WTC11 (cell line): ENCODE measurements around the gene BROX. TPM values are rescaled to one million over a fixed set of nuclear protein-coding genes. Genes with fewer than 3 reads are reported as not detected.
A peak's percentile ranks its signal among the peaks of the same experiment; 100 is the strongest.

ENCODE experiments used
- ATAC-seq: fragments of 200-7000 bp; cut with Tn5 transposase; 2 replicates; pipeline ENCODE4 v1.10.0; 2021; ENCODE audit warnings: mild to moderate bottlenecking, moderate library complexity
- CTCF ChIA-PET: fragments of 300-600 bp; sonication (Branson Sonifier 250); formaldehyde crosslinking; loops from one replicate; lab custom pipeline; 2021; ENCODE audit warnings: antibody characterized with exemption; lab: Charles Lee
- POLR2A ChIA-PET: fragments of 350-600 bp; sonication (Branson Sonifier 250); formaldehyde crosslinking; loops from one replicate; lab custom pipeline; 2021; ENCODE audit warnings: antibody characterized with exemption; lab: Charles Lee
- DNase-seq: peaks from one replicate; pipeline ENCODE4 v3.0.0; 2021; ENCODE audit warnings: low spot score
- H3K27ac Mint-ChIP-seq: 2 replicates; pipeline ENCODE4 v1.8.0; 2021; ENCODE audit warnings: mixed read lengths
- H3K27me3 Mint-ChIP-seq: 2 replicates; pipeline ENCODE4 v1.8.0; 2021; ENCODE audit warnings: low read depth, mild to moderate bottlenecking, moderate library complexity, mixed read lengths
- H3K36me3 Mint-ChIP-seq: 2 replicates; pipeline ENCODE4 v1.8.0; 2021; ENCODE audit warnings: mixed read lengths
- H3K4me1 Mint-ChIP-seq: 2 replicates; pipeline ENCODE4 v1.8.0; 2022; ENCODE audit warnings: mixed read lengths
- H3K4me3 Mint-ChIP-seq: 2 replicates; pipeline ENCODE4 v1.8.0; 2021; ENCODE audit warnings: mild to moderate bottlenecking, moderate library complexity, mixed read lengths
- H3K9me3 Mint-ChIP-seq: 2 replicates; pipeline ENCODE4 v1.8.0; 2021; ENCODE audit warnings: mixed read lengths
- ESRRA ChIP-seq: sonication (generic); formaldehyde crosslinking; IDR thresholded peaks from 2 replicates; pipeline ENCODE4 v1.8.1; 2022; ENCODE audit warnings: mild to moderate bottlenecking, missing genetic modification reagents, borderline replicate concordance
- ETV6 ChIP-seq: sonication (generic); formaldehyde crosslinking; IDR thresholded peaks from 2 replicates; pipeline ENCODE4 v1.8.1; 2022; ENCODE audit warnings: mild to moderate bottlenecking, missing genetic modification reagents
- FOXJ3 ChIP-seq: sonication (generic); formaldehyde crosslinking; IDR thresholded peaks from 2 replicates; pipeline ENCODE4 v1.9.0; 2021; ENCODE audit warnings: missing genetic modification reagents, mild to moderate bottlenecking, borderline replicate concordance
- NFE2L1 ChIP-seq: sonication (generic); formaldehyde crosslinking; IDR thresholded peaks from 2 replicates; pipeline ENCODE4 v1.8.1; 2023; ENCODE audit warnings: missing genetic modification reagents
- SP1 ChIP-seq: sonication (generic); formaldehyde crosslinking; conservative IDR thresholded peaks from 2 replicates; pipeline ENCODE4 v1.8.1; 2022; ENCODE audit warnings: missing genetic modification reagents
- TCF7 ChIP-seq: sonication (generic); formaldehyde crosslinking; IDR thresholded peaks from 2 replicates; pipeline ENCODE4 v1.8.0; 2022; ENCODE audit warnings: mild to moderate bottlenecking, low read depth, missing genetic modification reagents, moderate library complexity
- ZNF138 ChIP-seq: sonication (generic); formaldehyde crosslinking; conservative IDR thresholded peaks from 2 replicates; pipeline ENCODE4 v1.8.1; 2022; ENCODE audit warnings: mild to moderate bottlenecking, moderate library complexity, missing genetic modification reagents
- ZNF317 ChIP-seq: sonication (generic); formaldehyde crosslinking; IDR thresholded peaks from 2 replicates; pipeline ENCODE4 v1.8.1; 2023; ENCODE audit warnings: low read depth, mild to moderate bottlenecking, moderate library complexity, missing genetic modification reagents, borderline replicate concordance
- ZNF396 ChIP-seq: fragments of 250-450 bp; sonication (Bioruptor Pico); IDR thresholded peaks from 2 replicates; pipeline ENCODE4 v1.8.0; 2021; ENCODE audit warnings: mild to moderate bottlenecking, moderate library complexity, borderline replicate concordance
- ZNF416 ChIP-seq: fragments of 250-450 bp; sonication (Bioruptor Pico); IDR thresholded peaks from 2 replicates; pipeline ENCODE4 v1.9.0; 2021; ENCODE audit warnings: mild to moderate bottlenecking, inconsistent platforms
- total RNA-seq: library from RNA; stranded (reverse); gene quantifications from 3 replicates; pipeline ENCODE4 v1.2.3, GENCODE V29; 2021
- TF ChIP-seq, protein P1 (sequence below): sonication (generic); formaldehyde crosslinking; IDR thresholded peaks from 2 replicates; pipeline ENCODE4 v1.8.1; 2022; ENCODE audit warnings: low read depth, mild to moderate bottlenecking, moderate library complexity, missing genetic modification reagents, borderline replicate concordance
- TF ChIP-seq, protein P2 (sequence below): sonication (generic); formaldehyde crosslinking; IDR thresholded peaks from 2 replicates; pipeline ENCODE4 v1.8.1; 2023; ENCODE audit warnings: mild to moderate bottlenecking, moderate library complexity, missing genetic modification reagents
- TF ChIP-seq, protein P3 (sequence below): sonication (generic); formaldehyde crosslinking; IDR thresholded peaks from 2 replicates; pipeline ENCODE4 v1.8.1; 2023; ENCODE audit warnings: mild to moderate bottlenecking, missing genetic modification reagents
- TF ChIP-seq, protein P4 (sequence below): fragments of 200-600 bp; IDR thresholded peaks from 2 replicates; pipeline ENCODE4 v1.8.0; 2022; ENCODE audit warnings: antibody characterized with exemption
- TF ChIP-seq, protein P5 (sequence below): sonication (generic); formaldehyde crosslinking; IDR thresholded peaks from 2 replicates; pipeline ENCODE4 v1.8.1; 2023; ENCODE audit warnings: mild to moderate bottlenecking, missing genetic modification reagents, moderate library complexity
- TF ChIP-seq, protein P6 (sequence below): sonication (generic); formaldehyde crosslinking; IDR thresholded peaks from 2 replicates; pipeline ENCODE4 v1.8.0; 2022; ENCODE audit warnings: mild to moderate bottlenecking, missing genetic modification reagents
- TF ChIP-seq, protein P7 (sequence below): sonication (generic); formaldehyde crosslinking; IDR thresholded peaks from 2 replicates; pipeline ENCODE4 v1.8.1; 2023; ENCODE audit warnings: mild to moderate bottlenecking, missing genetic modification reagents, borderline replicate concordance
- TF ChIP-seq, protein P8 (sequence below): sonication (generic); formaldehyde crosslinking; IDR thresholded peaks from 2 replicates; pipeline ENCODE4 v1.8.0; 2022; ENCODE audit warnings: mild to moderate bottlenecking, missing genetic modification reagents
- TF ChIP-seq, protein P9 (sequence below): sonication (generic); formaldehyde crosslinking; IDR thresholded peaks from 2 replicates; pipeline ENCODE4 v1.8.0; 2022; ENCODE audit warnings: mild to moderate bottlenecking, missing genetic modification reagents

Gene BROX
- total RNA-seq, 1 experiment from 2014 or later, result 27.1 TPM

DNA sequence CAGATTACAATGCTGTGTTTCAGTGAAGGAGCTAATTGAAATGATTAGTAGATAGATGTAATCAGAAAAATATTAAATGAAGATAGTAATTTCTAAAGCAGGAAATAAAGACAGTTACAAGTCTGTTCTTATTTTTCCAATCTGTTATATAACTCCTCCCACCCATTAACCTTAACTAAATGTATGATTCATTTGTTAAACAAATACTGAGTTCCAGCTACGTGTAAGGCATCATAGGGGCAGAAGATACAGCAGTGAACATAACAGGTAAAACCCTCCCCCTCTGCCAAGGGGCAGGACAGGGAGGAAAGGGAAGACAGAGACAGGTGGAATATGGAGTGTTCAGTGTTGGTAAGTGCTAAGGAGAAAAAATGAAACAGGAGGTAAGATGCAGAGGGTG lies 24.6 kb downstream of the BROX start, which contains the start of gene FAM177B:
Gene FAM177B, plus strand, starts transcription at position 231 of the 400 bp plus-strand sequence. CDS start 9,344 bp downstream, outside the sequence.
- CTCF ChIA-PET, result interaction anchor here (1.0 to 2.5 kb wide), 8 partner anchors 13 to 947 kb away, joined by 3 to 20 read pairs (median 4); no protein-coding TSS in a partner anchor

More for the DNA sequence above, 24.6 kb downstream of the BROX start, which contains the start of gene FAM177B:
- H3K27ac Mint-ChIP-seq, result peak within 1 kb of the TSS; percentile 81
- TF ChIP-seq ETV6 (CRISPR knock-in tag), result no peak
- TF ChIP-seq, protein P1, sequence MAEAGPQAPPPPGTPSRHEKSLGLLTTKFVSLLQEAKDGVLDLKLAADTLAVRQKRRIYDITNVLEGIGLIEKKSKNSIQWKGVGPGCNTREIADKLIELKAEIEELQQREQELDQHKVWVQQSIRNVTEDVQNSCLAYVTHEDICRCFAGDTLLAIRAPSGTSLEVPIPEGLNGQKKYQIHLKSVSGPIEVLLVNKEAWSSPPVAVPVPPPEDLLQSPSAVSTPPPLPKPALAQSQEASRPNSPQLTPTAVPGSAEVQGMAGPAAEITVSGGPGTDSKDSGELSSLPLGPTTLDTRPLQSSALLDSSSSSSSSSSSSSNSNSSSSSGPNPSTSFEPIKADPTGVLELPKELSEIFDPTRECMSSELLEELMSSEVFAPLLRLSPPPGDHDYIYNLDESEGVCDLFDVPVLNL (CRISPR knock-in tag), result no peak
- no peak for TF ChIP-seq TCF7 (CRISPR knock-in tag)
- TF ChIP-seq SP1 (CRISPR knock-in tag), result no peak
- no peak for TF ChIP-seq ZNF416
- TF ChIP-seq, protein P2, sequence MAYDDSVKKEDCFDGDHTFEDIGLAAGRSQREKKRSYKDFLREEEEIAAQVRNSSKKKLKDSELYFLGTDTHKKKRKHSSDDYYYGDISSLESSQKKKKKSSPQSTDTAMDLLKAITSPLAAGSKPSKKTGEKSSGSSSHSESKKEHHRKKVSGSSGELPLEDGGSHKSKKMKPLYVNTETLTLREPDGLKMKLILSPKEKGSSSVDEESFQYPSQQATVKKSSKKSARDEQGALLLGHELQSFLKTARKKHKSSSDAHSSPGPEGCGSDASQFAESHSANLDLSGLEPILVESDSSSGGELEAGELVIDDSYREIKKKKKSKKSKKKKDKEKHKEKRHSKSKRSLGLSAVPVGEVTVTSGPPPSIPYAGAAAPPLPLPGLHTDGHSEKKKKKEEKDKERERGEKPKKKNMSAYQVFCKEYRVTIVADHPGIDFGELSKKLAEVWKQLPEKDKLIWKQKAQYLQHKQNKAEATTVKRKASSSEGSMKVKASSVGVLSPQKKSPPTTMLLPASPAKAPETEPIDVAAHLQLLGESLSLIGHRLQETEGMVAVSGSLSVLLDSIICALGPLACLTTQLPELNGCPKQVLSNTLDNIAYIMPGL (CRISPR knock-in tag), result no peak
- TF ChIP-seq, protein P3, sequence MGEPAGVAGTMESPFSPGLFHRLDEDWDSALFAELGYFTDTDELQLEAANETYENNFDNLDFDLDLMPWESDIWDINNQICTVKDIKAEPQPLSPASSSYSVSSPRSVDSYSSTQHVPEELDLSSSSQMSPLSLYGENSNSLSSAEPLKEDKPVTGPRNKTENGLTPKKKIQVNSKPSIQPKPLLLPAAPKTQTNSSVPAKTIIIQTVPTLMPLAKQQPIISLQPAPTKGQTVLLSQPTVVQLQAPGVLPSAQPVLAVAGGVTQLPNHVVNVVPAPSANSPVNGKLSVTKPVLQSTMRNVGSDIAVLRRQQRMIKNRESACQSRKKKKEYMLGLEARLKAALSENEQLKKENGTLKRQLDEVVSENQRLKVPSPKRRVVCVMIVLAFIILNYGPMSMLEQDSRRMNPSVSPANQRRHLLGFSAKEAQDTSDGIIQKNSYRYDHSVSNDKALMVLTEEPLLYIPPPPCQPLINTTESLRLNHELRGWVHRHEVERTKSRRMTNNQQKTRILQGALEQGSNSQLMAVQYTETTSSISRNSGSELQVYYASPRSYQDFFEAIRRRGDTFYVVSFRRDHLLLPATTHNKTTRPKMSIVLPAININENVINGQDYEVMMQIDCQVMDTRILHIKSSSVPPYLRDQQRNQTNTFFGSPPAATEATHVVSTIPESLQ (CRISPR knock-in tag), result no peak
- TF ChIP-seq, protein P4, sequence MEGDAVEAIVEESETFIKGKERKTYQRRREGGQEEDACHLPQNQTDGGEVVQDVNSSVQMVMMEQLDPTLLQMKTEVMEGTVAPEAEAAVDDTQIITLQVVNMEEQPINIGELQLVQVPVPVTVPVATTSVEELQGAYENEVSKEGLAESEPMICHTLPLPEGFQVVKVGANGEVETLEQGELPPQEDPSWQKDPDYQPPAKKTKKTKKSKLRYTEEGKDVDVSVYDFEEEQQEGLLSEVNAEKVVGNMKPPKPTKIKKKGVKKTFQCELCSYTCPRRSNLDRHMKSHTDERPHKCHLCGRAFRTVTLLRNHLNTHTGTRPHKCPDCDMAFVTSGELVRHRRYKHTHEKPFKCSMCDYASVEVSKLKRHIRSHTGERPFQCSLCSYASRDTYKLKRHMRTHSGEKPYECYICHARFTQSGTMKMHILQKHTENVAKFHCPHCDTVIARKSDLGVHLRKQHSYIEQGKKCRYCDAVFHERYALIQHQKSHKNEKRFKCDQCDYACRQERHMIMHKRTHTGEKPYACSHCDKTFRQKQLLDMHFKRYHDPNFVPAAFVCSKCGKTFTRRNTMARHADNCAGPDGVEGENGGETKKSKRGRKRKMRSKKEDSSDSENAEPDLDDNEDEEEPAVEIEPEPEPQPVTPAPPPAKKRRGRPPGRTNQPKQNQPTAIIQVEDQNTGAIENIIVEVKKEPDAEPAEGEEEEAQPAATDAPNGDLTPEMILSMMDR, result no peak
- no peak for TF ChIP-seq FOXJ3 (CRISPR knock-in tag)
- TF ChIP-seq, protein P5, sequence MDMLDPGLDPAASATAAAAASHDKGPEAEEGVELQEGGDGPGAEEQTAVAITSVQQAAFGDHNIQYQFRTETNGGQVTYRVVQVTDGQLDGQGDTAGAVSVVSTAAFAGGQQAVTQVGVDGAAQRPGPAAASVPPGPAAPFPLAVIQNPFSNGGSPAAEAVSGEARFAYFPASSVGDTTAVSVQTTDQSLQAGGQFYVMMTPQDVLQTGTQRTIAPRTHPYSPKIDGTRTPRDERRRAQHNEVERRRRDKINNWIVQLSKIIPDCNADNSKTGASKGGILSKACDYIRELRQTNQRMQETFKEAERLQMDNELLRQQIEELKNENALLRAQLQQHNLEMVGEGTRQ (CRISPR knock-in tag), result no peak
- TF ChIP-seq, protein P6, sequence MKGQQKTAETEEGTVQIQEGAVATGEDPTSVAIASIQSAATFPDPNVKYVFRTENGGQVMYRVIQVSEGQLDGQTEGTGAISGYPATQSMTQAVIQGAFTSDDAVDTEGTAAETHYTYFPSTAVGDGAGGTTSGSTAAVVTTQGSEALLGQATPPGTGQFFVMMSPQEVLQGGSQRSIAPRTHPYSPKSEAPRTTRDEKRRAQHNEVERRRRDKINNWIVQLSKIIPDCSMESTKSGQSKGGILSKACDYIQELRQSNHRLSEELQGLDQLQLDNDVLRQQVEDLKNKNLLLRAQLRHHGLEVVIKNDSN (CRISPR knock-in tag), result no peak
- TF ChIP-seq ZNF317 (CRISPR knock-in tag), result no peak
- TF ChIP-seq NFE2L1 (CRISPR knock-in tag), result no peak
- TF ChIP-seq, protein P7, sequence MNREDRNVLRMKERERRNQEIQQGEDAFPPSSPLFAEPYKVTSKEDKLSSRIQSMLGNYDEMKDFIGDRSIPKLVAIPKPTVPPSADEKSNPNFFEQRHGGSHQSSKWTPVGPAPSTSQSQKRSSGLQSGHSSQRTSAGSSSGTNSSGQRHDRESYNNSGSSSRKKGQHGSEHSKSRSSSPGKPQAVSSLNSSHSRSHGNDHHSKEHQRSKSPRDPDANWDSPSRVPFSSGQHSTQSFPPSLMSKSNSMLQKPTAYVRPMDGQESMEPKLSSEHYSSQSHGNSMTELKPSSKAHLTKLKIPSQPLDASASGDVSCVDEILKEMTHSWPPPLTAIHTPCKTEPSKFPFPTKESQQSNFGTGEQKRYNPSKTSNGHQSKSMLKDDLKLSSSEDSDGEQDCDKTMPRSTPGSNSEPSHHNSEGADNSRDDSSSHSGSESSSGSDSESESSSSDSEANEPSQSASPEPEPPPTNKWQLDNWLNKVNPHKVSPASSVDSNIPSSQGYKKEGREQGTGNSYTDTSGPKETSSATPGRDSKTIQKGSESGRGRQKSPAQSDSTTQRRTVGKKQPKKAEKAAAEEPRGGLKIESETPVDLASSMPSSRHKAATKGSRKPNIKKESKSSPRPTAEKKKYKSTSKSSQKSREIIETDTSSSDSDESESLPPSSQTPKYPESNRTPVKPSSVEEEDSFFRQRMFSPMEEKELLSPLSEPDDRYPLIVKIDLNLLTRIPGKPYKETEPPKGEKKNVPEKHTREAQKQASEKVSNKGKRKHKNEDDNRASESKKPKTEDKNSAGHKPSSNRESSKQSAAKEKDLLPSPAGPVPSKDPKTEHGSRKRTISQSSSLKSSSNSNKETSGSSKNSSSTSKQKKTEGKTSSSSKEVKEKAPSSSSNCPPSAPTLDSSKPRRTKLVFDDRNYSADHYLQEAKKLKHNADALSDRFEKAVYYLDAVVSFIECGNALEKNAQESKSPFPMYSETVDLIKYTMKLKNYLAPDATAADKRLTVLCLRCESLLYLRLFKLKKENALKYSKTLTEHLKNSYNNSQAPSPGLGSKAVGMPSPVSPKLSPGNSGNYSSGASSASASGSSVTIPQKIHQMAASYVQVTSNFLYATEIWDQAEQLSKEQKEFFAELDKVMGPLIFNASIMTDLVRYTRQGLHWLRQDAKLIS (CRISPR knock-in tag), result no peak
- TF ChIP-seq ESRRA, result no peak
- TF ChIP-seq, protein P8, sequence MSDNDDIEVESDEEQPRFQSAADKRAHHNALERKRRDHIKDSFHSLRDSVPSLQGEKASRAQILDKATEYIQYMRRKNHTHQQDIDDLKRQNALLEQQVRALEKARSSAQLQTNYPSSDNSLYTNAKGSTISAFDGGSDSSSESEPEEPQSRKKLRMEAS (CRISPR knock-in tag), result no peak
- TF ChIP-seq ZNF138 (CRISPR knock-in tag), result no peak
- TF ChIP-seq ZNF396 (CRISPR knock-in tag), result no peak
- TF ChIP-seq, protein P9, sequence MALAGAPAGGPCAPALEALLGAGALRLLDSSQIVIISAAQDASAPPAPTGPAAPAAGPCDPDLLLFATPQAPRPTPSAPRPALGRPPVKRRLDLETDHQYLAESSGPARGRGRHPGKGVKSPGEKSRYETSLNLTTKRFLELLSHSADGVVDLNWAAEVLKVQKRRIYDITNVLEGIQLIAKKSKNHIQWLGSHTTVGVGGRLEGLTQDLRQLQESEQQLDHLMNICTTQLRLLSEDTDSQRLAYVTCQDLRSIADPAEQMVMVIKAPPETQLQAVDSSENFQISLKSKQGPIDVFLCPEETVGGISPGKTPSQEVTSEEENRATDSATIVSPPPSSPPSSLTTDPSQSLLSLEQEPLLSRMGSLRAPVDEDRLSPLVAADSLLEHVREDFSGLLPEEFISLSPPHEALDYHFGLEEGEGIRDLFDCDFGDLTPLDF (CRISPR knock-in tag), result no peak
- H3K36me3 Mint-ChIP-seq, result peaks cover 16% of the 10 kb centered on the region
- no peaks in the 10 kb centered on the region for H3K27me3 Mint-ChIP-seq
- DNase-seq (no peak), ATAC-seq (no peak)
- no peak within 1 kb of the TSS for H3K4me3 Mint-ChIP-seq
- H3K4me1 Mint-ChIP-seq, result peaks cover 2% of the 10 kb centered on the region; the same call in 1 of the 2 replicates
- no peaks in the 10 kb centered on the region for H3K9me3 Mint-ChIP-seq
- POLR2A ChIA-PET, result interaction anchor here (1.7 kb wide), 1 partner anchor 24 kb away, joined by 6 read pairs; no protein-coding TSS in a partner anchor
